Measurements from ENCODE around the gene MPO.

Gene MPO

GRCh38 chr17:58280480-58281217 is at the start of gene MPO:
Gene MPO (minus strand): TSS chr17:58280935. CDS start chr17:58280758, 177 bp downstream.
- DNase-seq (ENCODE audit: extremely low read depth, insufficient read length) = no peak
- H3K27me3 ChIP-seq (replicated peaks; ENCODE audit: control insufficient read depth, insufficient read depth, low read length) = no peaks in the 10 kb centered on the region; the same call in 1 of the 2 replicates
- TF ChIP-seq, protein P1, sequence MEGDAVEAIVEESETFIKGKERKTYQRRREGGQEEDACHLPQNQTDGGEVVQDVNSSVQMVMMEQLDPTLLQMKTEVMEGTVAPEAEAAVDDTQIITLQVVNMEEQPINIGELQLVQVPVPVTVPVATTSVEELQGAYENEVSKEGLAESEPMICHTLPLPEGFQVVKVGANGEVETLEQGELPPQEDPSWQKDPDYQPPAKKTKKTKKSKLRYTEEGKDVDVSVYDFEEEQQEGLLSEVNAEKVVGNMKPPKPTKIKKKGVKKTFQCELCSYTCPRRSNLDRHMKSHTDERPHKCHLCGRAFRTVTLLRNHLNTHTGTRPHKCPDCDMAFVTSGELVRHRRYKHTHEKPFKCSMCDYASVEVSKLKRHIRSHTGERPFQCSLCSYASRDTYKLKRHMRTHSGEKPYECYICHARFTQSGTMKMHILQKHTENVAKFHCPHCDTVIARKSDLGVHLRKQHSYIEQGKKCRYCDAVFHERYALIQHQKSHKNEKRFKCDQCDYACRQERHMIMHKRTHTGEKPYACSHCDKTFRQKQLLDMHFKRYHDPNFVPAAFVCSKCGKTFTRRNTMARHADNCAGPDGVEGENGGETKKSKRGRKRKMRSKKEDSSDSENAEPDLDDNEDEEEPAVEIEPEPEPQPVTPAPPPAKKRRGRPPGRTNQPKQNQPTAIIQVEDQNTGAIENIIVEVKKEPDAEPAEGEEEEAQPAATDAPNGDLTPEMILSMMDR (IDR thresholded peaks at IDR 0.05; ENCODE audit: insufficient read depth, low read length, poor library complexity, severe bottlenecking) = no peak
- no peak within 1 kb of the TSS for H3K4me3 ChIP-seq (replicated peaks; ENCODE audit: low read depth, low read length)
- no peaks in the 10 kb centered on the region for H3K36me3 ChIP-seq (ENCODE audit: control insufficient read depth, insufficient read depth, low read length)

GRCh38 chr17:58329810-58330537 is 49.2 kb upstream of the MPO start:
- Histone ChIP-seq H3K4me3 (replicated peaks; ENCODE audit: low read depth, low read length) (peak overlapping the region; percentile 92), H3K36me3 (ENCODE audit: control insufficient read depth, insufficient read depth, low read length) (peaks cover 14% of the 10 kb centered on the region), H3K27me3 (replicated peaks; ENCODE audit: control insufficient read depth, insufficient read depth, low read length) (no peaks in the 10 kb centered on the region)
- DNase-seq (ENCODE audit: extremely low read depth, insufficient read length) = peak; percentile 83
- TF ChIP-seq, protein P1 (IDR thresholded peaks at IDR 0.05; ENCODE audit: insufficient read depth, low read length, poor library complexity, severe bottlenecking) = no peak

- no peaks in the 10 kb centered on the region for H3K27me3 ChIP-seq (replicated peaks; ENCODE audit: control insufficient read depth, insufficient read depth, low read length)
- TF ChIP-seq, protein P1 (IDR thresholded peaks at IDR 0.05; ENCODE audit: insufficient read depth, low read length, poor library complexity, severe bottlenecking) = peak; percentile 70
- peaks cover 14% of the 10 kb centered on the region for H3K36me3 ChIP-seq (ENCODE audit: control insufficient read depth, insufficient read depth, low read length)
- peak; percentile 88 for DNase-seq (ENCODE audit: extremely low read depth, insufficient read length)
- H3K4me3 ChIP-seq (replicated peaks; ENCODE audit: low read depth, low read length) = peak overlapping the region; percentile 92
Observed at GRCh38 chr17:58329035-58329809, 48.5 kb upstream of the MPO start.

DNA sequence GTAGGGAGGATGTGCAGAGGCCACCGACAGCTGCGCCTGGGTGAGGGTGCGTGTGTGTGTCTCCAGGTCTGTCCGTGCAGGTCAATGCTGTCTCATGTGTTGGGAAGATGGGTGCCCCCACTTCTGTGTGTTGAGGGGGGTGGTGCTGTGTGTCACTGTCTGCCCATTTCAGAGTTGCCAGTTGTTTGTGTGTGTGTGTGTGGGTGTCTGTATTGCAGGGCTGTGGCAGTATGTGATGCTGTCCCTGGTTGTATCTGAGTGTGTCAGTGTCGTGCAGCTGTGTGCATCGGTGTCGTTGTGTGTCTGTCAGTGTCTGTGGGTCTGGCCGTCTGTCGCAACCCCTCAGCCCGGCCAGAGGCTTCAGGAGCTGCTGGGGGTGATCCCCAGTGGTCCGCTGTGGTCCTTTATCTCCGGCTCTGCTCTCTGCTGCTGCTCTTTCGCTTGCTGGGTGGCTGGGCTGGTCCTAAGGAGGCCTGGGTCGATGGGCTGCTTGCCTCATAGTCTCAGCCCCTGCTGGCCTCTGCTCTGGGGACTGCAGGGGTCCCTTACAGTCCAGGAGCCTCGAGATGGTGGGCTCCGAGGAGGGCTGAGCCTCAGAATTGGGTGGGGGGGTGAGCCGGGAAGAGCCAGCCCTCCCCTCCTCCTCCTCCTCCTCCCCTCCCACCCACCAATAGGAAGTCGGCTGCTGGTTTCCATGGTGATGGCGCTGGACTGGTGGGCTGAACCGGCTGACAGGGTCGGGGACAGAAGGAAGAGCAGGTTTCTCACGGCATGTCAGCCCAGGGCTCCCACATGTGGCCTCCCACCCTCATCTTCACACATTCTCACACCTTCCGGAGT is 47.7 kb upstream of the MPO start, which contains the start of gene TSPOAP1:
TSPOAP1 (minus strand) TSS at position 601 of the 840 bp plus-strand sequence. CDS start 875 bp downstream, outside the sequence.
- H3K27me3 ChIP-seq (replicated peaks; ENCODE audit: control insufficient read depth, insufficient read depth, low read length) = no peaks in the 10 kb centered on the region
- peak within 1 kb of the TSS; percentile 92 for H3K4me3 ChIP-seq (replicated peaks; ENCODE audit: low read depth, low read length)
- DNase-seq (ENCODE audit: extremely low read depth, insufficient read length) = peak; percentile 92

More for the DNA sequence above, 47.7 kb upstream of the MPO start, which contains the start of gene TSPOAP1:
- peaks cover 14% of the 10 kb centered on the region for H3K36me3 ChIP-seq (ENCODE audit: control insufficient read depth, insufficient read depth, low read length)
- TF ChIP-seq, protein P1 (IDR thresholded peaks at IDR 0.05; ENCODE audit: insufficient read depth, low read length, poor library complexity, severe bottlenecking) = no peak
